Upper lobe of left lung (tissue), 6 donors: ENCODE results near the gene SREBF1. TPM values are rescaled to one million over a fixed set of nuclear protein-coding genes. Genes with fewer than 3 reads are reported as not detected.

Experiments
- ATAC-seq, 2 donors: fragments of 200-7000 bp; cut with Tn5 transposase; one replicate each; pipeline ENCODE4 v1.9.1; 2022; ENCODE audit warnings: mild to moderate bottlenecking in 2 of 2, moderate library complexity in 2 of 2; ENCODE audit not compliant: low FRiP score in 2 of 2
- DNase-seq, 2 donors: peaks; one replicate each; pipeline ENCODE4 v3.0.0-alpha.2; 2019 to 2020
- H3K27ac ChIP-seq, 4 donors: fragments of 200-600 bp; sonication (generic); one replicate each; pipeline ENCODE4 v1.5.1; 2016 to 2019
- H3K27me3 ChIP-seq, 4 donors: fragments of 200-600 bp; sonication (generic); one replicate each; pipeline ENCODE4 v1.5.1; 2017 to 2019
- H3K36me3 ChIP-seq, 4 donors: fragments of 200-600 bp; sonication (generic); one replicate each; pipeline ENCODE4 v1.5.1; 2016 to 2019
- H3K4me1 ChIP-seq, 4 donors: fragments of 200-600 bp; sonication (generic); one replicate each; pipeline ENCODE4 v1.5.1; 2018 to 2019
- H3K4me3 ChIP-seq, 4 donors: fragments of 200-600 bp; sonication (generic); one replicate each; pipeline ENCODE4 v1.5.1; 2017 to 2019; ENCODE audit warnings: mild to moderate bottlenecking in 2 of 4, moderate library complexity in 1 of 4
- H3K9me3 ChIP-seq, 4 donors: fragments of 200-600 bp; sonication (generic); one replicate each; pipeline ENCODE4 v1.5.1; 2018 to 2019
- EP300 ChIP-seq, 4 donors: sonication (generic); formaldehyde crosslinking; IDR thresholded peaks; one replicate each; pipeline ENCODE4 v1.5.1; 2017; ENCODE audit warnings: antibody characterized with exemption in 4 of 4, control low read depth in 2 of 4
- POLR2A ChIP-seq, 4 donors: fragments of 450-650 bp; IDR thresholded peaks; one replicate each; pipeline ENCODE4 v1.5.1; 2016 to 2017; ENCODE audit warnings: antibody characterized with exemption in 4 of 4, mild to moderate bottlenecking in 2 of 4
- POLR2AphosphoS5 ChIP-seq, 2 donors: sonication (generic); formaldehyde crosslinking; IDR thresholded peaks; one replicate each; pipeline ENCODE4 v1.5.1; 2017; ENCODE audit warnings: antibody characterized with exemption in 2 of 2
- WGBS, 2 donors: methylation state at CpG; one replicate each; pipeline ENCODE4 v1.1.5; 2017 to 2018; 5-methylcytosine and 5-hydroxymethylcytosine counted together
- total RNA-seq, 6 donors: library from RNA; depleted of rRNA in 4 of 6; stranded (reverse); fragments of >200 nt in 4 of 6; gene quantifications; one replicate each; pipeline versions ENCODE4 v1.1.0 to v1.2.1, GENCODE V29; 2016 to 2021
- TF ChIP-seq, protein P1 (sequence below), 6 experiments: fragments of 450-650 bp in 4 of 6; fragments of 200-600 bp in 2 of 6; sonication (generic) in 2 of 6; IDR thresholded peaks; one replicate each; pipeline ENCODE4 v1.5.1; 2016 to 2019; ENCODE audit warnings: antibody characterized with exemption in 6 of 6
- donor health status: DM: no; HTN: no; CAD: no; lungs with moderate emphysema.
- donor health status: DM: no; HTN: yes; CAD: no; lungs with severe emphysema.

Gene SREBF1
- total RNA-seq, 6 donors from 2014 or later: 64.2 to 579 (median 123) TPM

DNA sequence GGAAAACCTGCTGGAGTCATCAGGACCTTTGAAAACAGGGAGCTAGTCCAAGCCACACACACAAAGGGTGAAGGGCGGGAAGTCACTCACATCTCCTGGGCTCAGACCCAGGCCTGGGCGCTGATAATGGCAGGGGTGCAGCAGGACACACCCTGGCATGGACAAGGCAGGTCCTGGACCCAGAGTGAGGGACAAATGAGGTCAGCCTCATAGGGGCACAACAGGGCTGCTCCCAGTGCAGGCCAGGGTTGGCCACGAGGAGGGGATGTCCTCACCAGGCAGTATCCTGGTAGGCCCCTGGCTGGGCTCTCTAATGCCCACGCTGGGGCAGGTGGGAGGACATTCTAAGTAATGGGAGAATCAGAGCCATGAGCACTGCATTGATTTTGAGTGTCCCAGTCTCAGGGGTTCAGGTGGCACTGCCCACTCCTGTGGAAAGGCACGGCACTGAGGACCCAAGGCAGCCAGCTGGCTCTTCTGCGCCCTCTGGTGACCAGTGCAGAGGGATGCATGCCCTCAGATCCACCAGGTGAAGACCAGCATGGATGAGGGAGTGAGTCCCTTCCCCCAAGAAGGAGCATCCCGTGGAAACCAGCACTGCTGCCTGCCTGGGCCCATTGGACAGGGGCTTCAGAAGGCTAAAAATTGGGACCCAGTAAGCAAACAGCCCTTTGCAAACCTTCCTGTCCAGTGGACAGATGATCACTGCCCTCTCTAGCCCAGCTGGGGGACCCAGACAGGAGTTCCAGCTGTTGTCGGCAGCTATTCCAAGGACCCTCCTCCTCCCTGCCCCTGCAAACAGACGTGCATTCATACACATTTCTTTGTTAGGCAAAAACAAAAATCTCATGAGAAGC lies 23.4 kb upstream of the SREBF1 start:
- Histone ChIP-seq H3K9me3 (no peaks in the 10 kb centered on the region), H3K4me1 (peaks cover 7 to 23% (median 17%) of the 10 kb centered on the region in 4 donors), H3K27me3 (no peaks in the 10 kb centered on the region), H3K36me3 (peaks cover 0 to 17% (median 0%) of the 10 kb centered on the region in 4 donors), H3K4me3 (no peak overlapping the region), H3K27ac (peak overlapping the region; percentile 10 to 64 (median 57))
- peak; percentile 94 for ATAC-seq
- 25 to 32% methylated on average over 4 to 9 of the region's 9 CpGs for WGBS, 2 donors
- TF ChIP-seq POLR2A (IDR thresholded peaks at IDR 0.05): no peak
- peak in 1 of 2 donors; percentile 5 for TF ChIP-seq POLR2AphosphoS5 (IDR thresholded peaks at IDR 0.05)
- TF ChIP-seq, protein P1, sequence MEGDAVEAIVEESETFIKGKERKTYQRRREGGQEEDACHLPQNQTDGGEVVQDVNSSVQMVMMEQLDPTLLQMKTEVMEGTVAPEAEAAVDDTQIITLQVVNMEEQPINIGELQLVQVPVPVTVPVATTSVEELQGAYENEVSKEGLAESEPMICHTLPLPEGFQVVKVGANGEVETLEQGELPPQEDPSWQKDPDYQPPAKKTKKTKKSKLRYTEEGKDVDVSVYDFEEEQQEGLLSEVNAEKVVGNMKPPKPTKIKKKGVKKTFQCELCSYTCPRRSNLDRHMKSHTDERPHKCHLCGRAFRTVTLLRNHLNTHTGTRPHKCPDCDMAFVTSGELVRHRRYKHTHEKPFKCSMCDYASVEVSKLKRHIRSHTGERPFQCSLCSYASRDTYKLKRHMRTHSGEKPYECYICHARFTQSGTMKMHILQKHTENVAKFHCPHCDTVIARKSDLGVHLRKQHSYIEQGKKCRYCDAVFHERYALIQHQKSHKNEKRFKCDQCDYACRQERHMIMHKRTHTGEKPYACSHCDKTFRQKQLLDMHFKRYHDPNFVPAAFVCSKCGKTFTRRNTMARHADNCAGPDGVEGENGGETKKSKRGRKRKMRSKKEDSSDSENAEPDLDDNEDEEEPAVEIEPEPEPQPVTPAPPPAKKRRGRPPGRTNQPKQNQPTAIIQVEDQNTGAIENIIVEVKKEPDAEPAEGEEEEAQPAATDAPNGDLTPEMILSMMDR (IDR thresholded peaks at IDR 0.05): peak; percentile 96 to 98 (median 98)
- TF ChIP-seq EP300 (IDR thresholded peaks at IDR 0.05): no peak
- peak in 1 of 2 donors; percentile 84 for DNase-seq

DNA sequence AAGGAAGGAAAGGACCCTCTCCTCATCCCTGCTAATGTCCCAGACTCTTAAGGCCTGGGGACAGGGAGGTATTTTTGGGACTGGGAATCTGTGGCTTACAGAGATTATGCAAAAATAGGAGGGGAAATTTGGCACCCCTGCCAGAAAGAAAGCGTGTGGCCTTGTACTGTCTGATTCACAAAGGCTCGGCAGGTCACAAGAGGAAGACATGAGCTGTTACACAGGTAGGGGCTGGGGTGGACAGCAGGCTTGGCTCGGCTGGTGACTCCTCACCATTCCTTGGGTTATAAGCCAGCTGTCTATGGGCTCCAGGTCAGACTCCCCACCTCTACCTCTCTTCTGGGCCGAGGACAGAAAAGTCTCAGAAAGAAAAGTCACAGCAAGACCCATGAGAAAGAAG lies 20.7 kb upstream of the SREBF1 start:
- H3K27me3 ChIP-seq: no peaks in the 10 kb centered on the region
- H3K4me1 ChIP-seq: peaks cover 11 to 26% (median 17%) of the 10 kb centered on the region in 4 donors
- H3K9me3 ChIP-seq: no peaks in the 10 kb centered on the region
- no peak overlapping the region for H3K27ac ChIP-seq
- DNase-seq (no peak), ATAC-seq (no peak)
- 85 to 95% methylated on average over 4 of the region's 4 CpGs for WGBS, 2 donors
- TF ChIP-seq, protein P1 (IDR thresholded peaks at IDR 0.05): no peak
- no peak for TF ChIP-seq POLR2A (IDR thresholded peaks at IDR 0.05)
- TF ChIP-seq POLR2AphosphoS5 (IDR thresholded peaks at IDR 0.05): no peak
- TF ChIP-seq EP300 (IDR thresholded peaks at IDR 0.05): no peak
- no peak overlapping the region for H3K4me3 ChIP-seq
- H3K36me3 ChIP-seq: peaks cover 0 to 12% (median 0%) of the 10 kb centered on the region in 4 donors

GRCh38 chr17:17856386-17856785 lies 19.6 kb upstream of the SREBF1 start:
- ATAC-seq: no peak
- no peak for DNase-seq

DNA sequence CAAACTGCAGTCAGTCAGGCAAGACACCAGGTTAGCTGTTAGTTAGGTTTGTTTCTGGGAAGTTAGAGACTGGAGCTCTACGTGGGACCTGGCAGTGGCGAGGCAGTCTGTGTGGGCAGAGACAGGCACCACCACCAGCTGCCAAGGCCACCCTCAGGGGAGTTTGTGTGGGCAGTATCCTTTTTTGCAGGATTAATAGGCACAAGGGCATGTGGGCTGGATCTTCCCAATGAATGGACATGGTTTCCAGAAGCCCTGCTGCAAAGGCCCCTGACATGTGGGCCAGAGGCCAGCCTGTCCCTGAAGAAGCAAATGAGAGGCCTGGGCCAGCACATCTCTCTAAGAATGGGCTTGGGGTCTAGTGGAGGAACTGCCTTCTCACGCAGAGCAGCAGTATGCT lies 19.2 kb upstream of the SREBF1 start:
- H3K36me3 ChIP-seq: peaks cover 0 to under 1% (median 0%) of the 10 kb centered on the region in 4 donors
- ATAC-seq (no peak), DNase-seq (no peak)
- no peaks in the 10 kb centered on the region for H3K27me3 ChIP-seq
- no peak overlapping the region for H3K27ac ChIP-seq
- no peak overlapping the region for H3K4me3 ChIP-seq
- H3K4me1 ChIP-seq: peaks cover 11 to 30% (median 23%) of the 10 kb centered on the region in 4 donors
- TF ChIP-seq POLR2AphosphoS5 (IDR thresholded peaks at IDR 0.05): no peak
- TF ChIP-seq, protein P1 (IDR thresholded peaks at IDR 0.05): no peak
- no peak for TF ChIP-seq EP300 (IDR thresholded peaks at IDR 0.05)
- no peak for TF ChIP-seq POLR2A (IDR thresholded peaks at IDR 0.05)
- no peaks in the 10 kb centered on the region for H3K9me3 ChIP-seq
- WGBS, 2 donors: 63 to 86% methylated on average over 2 to 3 of the region's 3 CpGs

More at GRCh38 chr17:17856386-17856785, 19.6 kb upstream of the SREBF1 start:
- peaks cover 11 to 30% (median 21%) of the 10 kb centered on the region in 4 donors for H3K4me1 ChIP-seq
- 96% methylated on average over 2 of the region's 2 CpGs; no CpG with 5 or more reads in 1 of the 2 donors for WGBS, 2 donors
- H3K9me3 ChIP-seq: no peaks in the 10 kb centered on the region
- H3K36me3 ChIP-seq: peaks cover 0 to 4% (median 0%) of the 10 kb centered on the region in 4 donors
- TF ChIP-seq EP300 (IDR thresholded peaks at IDR 0.05) (no peak), POLR2AphosphoS5 (IDR thresholded peaks at IDR 0.05) (no peak), POLR2A (IDR thresholded peaks at IDR 0.05) (no peak)
- TF ChIP-seq, protein P1 (IDR thresholded peaks at IDR 0.05): no peak
- H3K27me3 ChIP-seq: no peaks in the 10 kb centered on the region
- no peak overlapping the region for H3K4me3 ChIP-seq
- H3K27ac ChIP-seq: no peak overlapping the region
